MG63 (cell line): ENCODE results near the gene VPS13D. TPM values are rescaled to one million over a fixed set of nuclear protein-coding genes. Genes with fewer than 3 reads are reported as not detected.

Source experiments
- DNase-seq: peaks from one replicate; pipeline ENCODE4 v3.0.0-alpha.2; 2020
- H3K27me3 ChIP-seq: fragments of 250-450 bp; sonication (Bioruptor Pico); 2 replicates; pipeline ENCODE4 v1.5.1; 2020; ENCODE audit warnings: mild to moderate bottlenecking, moderate library complexity
- H3K36me3 ChIP-seq: fragments of 250-450 bp; sonication (Bioruptor Pico); 2 replicates; pipeline ENCODE4 v1.5.1; 2020; ENCODE audit warnings: mild to moderate bottlenecking, moderate library complexity
- H3K4me3 ChIP-seq: fragments of 250-450 bp; sonication (Bioruptor Pico); 2 replicates; pipeline ENCODE4 v1.5.1; 2020; ENCODE audit warnings: mild to moderate bottlenecking, moderate library complexity
- H3K9me3 ChIP-seq: fragments of 250-450 bp; sonication (Bioruptor Pico); 2 replicates; pipeline ENCODE4 v1.5.1; 2020; ENCODE audit warnings: mild to moderate bottlenecking, moderate library complexity
- total RNA-seq: library from RNA; depleted of rRNA; stranded (reverse); fragments of >200 nt; shearing (Covaris generic); gene quantifications from 2 replicates; pipeline ENCODE4 v1.2.3, GENCODE V29; 2014; ENCODE audit warnings: low replicate concordance

VPS13D gene
- total RNA-seq, 1 experiment from 2014 or later: 12.1 TPM

GRCh38 chr1:12251442-12251841 lies 21.6 kb downstream of the VPS13D start:
- no peak for DNase-seq
- H3K4me3 ChIP-seq: no peak overlapping the region
- no peaks in the 10 kb centered on the region for H3K9me3 ChIP-seq
- peaks cover 38% of the 10 kb centered on the region for H3K36me3 ChIP-seq
- H3K27me3 ChIP-seq: no peaks in the 10 kb centered on the region

DNA sequence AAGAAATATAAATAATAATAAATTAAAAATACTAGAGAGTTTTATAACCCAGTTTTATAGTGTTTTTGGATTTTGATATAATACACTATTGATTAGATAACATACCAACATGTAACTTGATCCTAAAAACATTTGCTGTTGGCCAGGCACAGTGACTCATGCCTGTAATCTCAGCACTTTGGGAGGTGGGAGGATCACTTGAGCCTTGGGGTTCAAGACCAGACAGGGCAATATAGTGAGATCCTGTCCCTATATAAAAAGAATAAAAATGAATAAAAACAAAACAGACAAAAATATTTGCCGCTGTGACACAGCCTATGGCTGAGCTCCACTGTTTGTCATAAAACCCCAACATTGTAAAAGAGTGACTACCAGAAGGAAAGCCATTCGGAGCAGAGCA lies 26.1 kb downstream of the VPS13D start:
- no peak for DNase-seq
- Histone ChIP-seq H3K36me3 (peaks cover 39% of the 10 kb centered on the region), H3K27me3 (no peaks in the 10 kb centered on the region), H3K9me3 (no peaks in the 10 kb centered on the region), H3K4me3 (no peak overlapping the region)

GRCh38 chr1:12258272-12258671 lies 28.4 kb downstream of the VPS13D start:
- Histone ChIP-seq H3K27me3 (no peaks in the 10 kb centered on the region), H3K36me3 (peaks cover 46% of the 10 kb centered on the region), H3K4me3 (no peak overlapping the region), H3K9me3 (no peaks in the 10 kb centered on the region)
- DNase-seq: no peak

- H3K27me3 ChIP-seq: no peaks in the 10 kb centered on the region
- peaks cover 33% of the 10 kb centered on the region for H3K36me3 ChIP-seq
- no peaks in the 10 kb centered on the region; the same call in 1 of the 2 replicates for H3K9me3 ChIP-seq
- H3K4me3 ChIP-seq: no peak overlapping the region
- DNase-seq: no peak
Measured at GRCh38 chr1:12269351-12269750, 39.5 kb downstream of the VPS13D start.

- Histone ChIP-seq H3K36me3 (peaks cover 25% of the 10 kb centered on the region), H3K4me3 (no peak overlapping the region), H3K27me3 (no peaks in the 10 kb centered on the region), H3K9me3 (no peaks in the 10 kb centered on the region)
- DNase-seq: no peak
Measured at GRCh38 chr1:12271033-12271432, 41.2 kb downstream of the VPS13D start.

DNA sequence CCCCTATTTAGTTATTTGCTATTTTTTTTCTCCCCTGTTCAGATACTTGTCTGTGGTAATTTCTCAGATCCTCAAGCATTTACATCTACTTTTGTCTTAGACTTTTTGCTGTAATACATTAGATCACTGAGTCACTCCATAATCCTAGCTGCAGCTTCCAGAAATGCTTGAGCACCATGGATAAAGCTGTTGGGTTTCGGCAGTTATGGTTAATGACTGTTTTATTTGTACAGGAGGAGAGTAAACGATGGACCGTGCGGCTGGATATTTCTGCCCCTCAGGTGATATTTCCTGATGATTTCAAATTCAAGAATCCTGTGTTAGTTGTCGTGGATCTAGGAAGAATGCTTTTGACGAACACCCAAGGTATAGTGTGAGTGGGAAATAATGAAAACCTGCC lies 42.9 kb downstream of the VPS13D start:
- H3K36me3 ChIP-seq: peaks cover 35% of the 10 kb centered on the region
- no peak overlapping the region for H3K4me3 ChIP-seq
- no peaks in the 10 kb centered on the region for H3K27me3 ChIP-seq
- H3K9me3 ChIP-seq: no peaks in the 10 kb centered on the region
- no peak for DNase-seq

GRCh38 chr1:12275370-12275769 lies 45.5 kb downstream of the VPS13D start:
- Histone ChIP-seq H3K27me3 (no peaks in the 10 kb centered on the region), H3K9me3 (no peaks in the 10 kb centered on the region), H3K36me3 (peaks cover 42% of the 10 kb centered on the region), H3K4me3 (no peak overlapping the region)
- peak; percentile 24 for DNase-seq

GRCh38 chr1:12276225-12276624 lies 46.4 kb downstream of the VPS13D start:
- no peaks in the 10 kb centered on the region for H3K27me3 ChIP-seq
- H3K4me3 ChIP-seq: no peak overlapping the region
- peaks cover 44% of the 10 kb centered on the region for H3K36me3 ChIP-seq
- no peaks in the 10 kb centered on the region for H3K9me3 ChIP-seq
- DNase-seq: no peak

- H3K36me3 ChIP-seq: peaks cover 48% of the 10 kb centered on the region
- no peak for DNase-seq
- no peak overlapping the region for H3K4me3 ChIP-seq
- no peaks in the 10 kb centered on the region for H3K27me3 ChIP-seq
- no peaks in the 10 kb centered on the region for H3K9me3 ChIP-seq
Measured at GRCh38 chr1:12279003-12279402, 49.2 kb downstream of the VPS13D start.

DNA sequence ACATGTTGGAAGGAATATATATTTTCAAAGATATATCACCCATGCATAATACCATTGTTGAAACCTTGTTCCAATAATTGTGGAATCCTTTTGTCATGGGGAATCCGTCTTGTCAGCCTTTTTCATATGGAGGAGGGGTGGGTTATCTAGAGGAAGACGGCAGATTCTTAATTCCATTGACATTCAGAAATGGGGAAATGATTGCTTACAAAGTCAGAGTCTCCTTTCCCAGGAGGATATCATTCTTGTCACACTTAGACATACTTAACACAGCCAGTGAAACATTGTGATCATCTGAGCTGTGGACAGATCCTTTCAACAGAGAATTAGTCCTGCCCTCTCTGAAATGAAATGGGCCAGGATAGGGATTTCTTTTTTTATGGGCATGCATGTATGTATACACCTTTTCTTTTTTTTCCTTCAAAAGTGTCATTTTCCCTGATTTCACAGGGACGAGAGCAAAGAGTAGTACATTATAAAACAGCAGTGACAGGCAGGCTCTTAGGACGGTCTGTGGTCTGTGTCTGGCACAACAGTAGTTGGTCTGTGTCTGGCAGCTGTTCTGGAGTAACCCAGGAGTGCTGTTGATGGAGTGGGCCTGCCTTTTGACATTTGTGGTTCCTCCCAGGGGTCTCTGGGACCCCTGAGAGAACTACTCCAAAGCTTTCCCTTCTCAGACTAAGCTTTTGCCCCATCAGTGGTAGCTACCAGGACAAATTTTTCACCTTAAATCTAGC lies 50.1 kb downstream of the VPS13D start:
- Histone ChIP-seq H3K36me3 (peaks cover 54% of the 10 kb centered on the region), H3K4me3 (no peak overlapping the region), H3K9me3 (no peaks in the 10 kb centered on the region), H3K27me3 (no peaks in the 10 kb centered on the region)
- no peak for DNase-seq

GRCh38 chr1:12282142-12282541 lies 52.3 kb downstream of the VPS13D start:
- H3K36me3 ChIP-seq: peaks cover 42% of the 10 kb centered on the region
- no peaks in the 10 kb centered on the region for H3K9me3 ChIP-seq
- DNase-seq: no peak
- H3K27me3 ChIP-seq: no peaks in the 10 kb centered on the region
- no peak overlapping the region for H3K4me3 ChIP-seq

DNA sequence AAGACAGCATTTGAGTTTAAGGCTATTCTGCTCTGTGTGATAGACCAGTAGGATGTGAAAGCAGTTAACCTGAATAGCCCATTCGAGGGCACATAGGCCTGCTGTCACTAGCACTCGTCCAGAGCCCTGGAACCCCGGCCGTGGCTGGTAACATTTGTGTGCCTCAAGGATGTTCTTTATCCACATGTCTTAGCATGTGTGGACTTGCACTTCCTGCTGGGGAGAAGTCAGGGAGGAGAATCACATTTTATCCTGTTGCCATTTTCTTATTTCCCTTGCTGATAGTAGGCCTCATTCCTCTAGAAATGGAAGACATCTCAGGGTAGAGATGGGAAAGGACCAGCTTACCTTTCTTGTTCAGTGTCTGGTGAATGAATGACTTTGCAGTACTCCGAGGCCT lies 54.7 kb downstream of the VPS13D start:
- H3K9me3 ChIP-seq: no peaks in the 10 kb centered on the region
- H3K4me3 ChIP-seq: no peak overlapping the region
- peaks cover 31% of the 10 kb centered on the region for H3K36me3 ChIP-seq
- DNase-seq: no peak
- no peaks in the 10 kb centered on the region for H3K27me3 ChIP-seq

GRCh38 chr1:12285496-12286143 lies 55.8 kb downstream of the VPS13D start:
- no peak for DNase-seq
- H3K36me3 ChIP-seq: peaks cover 33% of the 10 kb centered on the region
- no peaks in the 10 kb centered on the region for H3K9me3 ChIP-seq
- H3K27me3 ChIP-seq: no peaks in the 10 kb centered on the region
- H3K4me3 ChIP-seq: no peak overlapping the region

DNA sequence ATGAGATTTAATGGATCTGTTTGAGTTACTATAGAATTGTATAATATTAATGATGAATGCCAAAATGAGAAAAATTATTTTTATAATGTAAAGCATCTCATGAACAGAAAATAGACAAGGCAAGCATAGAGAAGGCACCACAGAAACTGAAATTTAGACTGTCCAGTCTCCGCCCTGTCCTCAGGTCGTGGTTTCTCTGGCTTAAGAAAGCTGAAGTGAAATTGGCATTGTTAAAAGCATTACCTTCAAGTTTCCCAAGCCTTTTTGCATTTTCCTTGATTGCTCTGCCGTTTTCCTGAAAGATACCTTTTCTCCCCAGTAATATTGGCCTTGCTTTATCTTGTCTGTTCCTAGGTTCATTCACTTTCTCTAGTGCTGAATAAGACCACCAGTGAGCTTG lies 58.0 kb downstream of the VPS13D start:
- no peak for DNase-seq

GRCh38 chr1:12290828-12291227 lies 61.0 kb downstream of the VPS13D start:
- H3K27me3 ChIP-seq: no peaks in the 10 kb centered on the region
- H3K9me3 ChIP-seq: no peaks in the 10 kb centered on the region
- H3K36me3 ChIP-seq: peaks cover 21% of the 10 kb centered on the region
- no peak overlapping the region for H3K4me3 ChIP-seq
- no peak for DNase-seq

More for the DNA sequence above, 58.0 kb downstream of the VPS13D start:
- Histone ChIP-seq H3K9me3 (no peaks in the 10 kb centered on the region), H3K4me3 (no peak overlapping the region), H3K27me3 (no peaks in the 10 kb centered on the region), H3K36me3 (peaks cover 17% of the 10 kb centered on the region)

DNA sequence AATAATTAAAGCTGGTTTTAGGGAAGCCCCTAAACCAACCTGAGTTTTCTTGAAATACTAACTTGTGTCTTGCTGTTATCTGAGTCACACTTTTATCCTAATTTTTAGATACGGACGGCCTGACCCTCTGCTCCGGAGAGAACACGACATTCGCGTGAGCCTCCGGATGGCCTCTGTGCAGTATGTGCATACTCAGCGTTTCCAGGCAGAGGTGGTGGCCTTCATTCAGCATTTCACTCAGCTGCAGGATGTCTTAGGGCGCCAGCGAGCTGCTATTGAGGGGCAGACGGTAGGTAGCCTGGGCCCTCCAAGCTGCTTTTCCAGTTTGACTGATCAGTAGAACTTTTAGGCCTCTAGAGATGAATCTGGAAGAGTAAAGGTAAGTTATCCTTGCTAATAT lies 63.6 kb downstream of the VPS13D start:
- no peaks in the 10 kb centered on the region for H3K9me3 ChIP-seq
- no peak overlapping the region for H3K4me3 ChIP-seq
- DNase-seq: no peak

DNA sequence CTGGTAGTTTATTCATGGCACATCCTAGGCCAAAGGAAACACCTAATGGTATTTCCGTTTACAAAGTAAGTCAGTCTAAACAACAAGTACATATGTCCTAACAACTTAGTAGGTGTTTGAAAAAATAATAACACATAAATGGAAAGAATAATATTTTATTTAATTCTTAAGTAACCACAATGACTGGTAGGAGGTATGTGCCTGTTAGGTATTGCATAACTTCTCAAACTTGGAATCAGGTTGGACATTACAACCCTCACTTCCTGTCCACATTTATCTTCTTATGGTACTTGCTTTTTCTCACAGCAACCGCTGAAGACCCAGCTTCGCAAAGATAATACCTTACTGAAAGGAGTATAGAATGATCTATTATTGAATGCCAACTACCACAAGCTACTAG lies 64.2 kb downstream of the VPS13D start:
- no peak for DNase-seq
- H3K9me3 ChIP-seq: no peaks in the 10 kb centered on the region
- H3K36me3 ChIP-seq: peaks cover 23% of the 10 kb centered on the region
- no peaks in the 10 kb centered on the region for H3K27me3 ChIP-seq
- H3K4me3 ChIP-seq: no peak overlapping the region

More for the DNA sequence above, 63.6 kb downstream of the VPS13D start:
- Histone ChIP-seq H3K27me3 (no peaks in the 10 kb centered on the region), H3K36me3 (peaks cover 23% of the 10 kb centered on the region)

DNA sequence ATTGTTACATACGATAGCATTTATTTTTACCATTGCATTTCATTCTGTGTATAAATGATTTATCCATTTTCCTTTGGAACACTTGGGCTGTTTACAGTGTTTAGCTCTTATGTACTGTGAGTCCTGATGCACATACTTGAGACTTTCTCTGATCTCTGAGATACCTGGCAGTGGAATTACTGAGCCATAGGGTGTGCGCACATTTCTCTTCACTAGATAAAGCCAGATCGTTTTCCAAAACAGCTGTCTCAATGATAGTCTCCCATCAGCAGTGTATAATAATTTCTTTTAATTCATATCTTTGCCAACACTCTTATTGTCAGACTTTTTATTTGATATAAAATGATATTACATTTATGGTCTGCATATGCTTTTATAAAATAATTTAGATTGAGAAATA lies 66.2 kb downstream of the VPS13D start:
- Histone ChIP-seq H3K9me3 (no peaks in the 10 kb centered on the region), H3K36me3 (peaks cover 24% of the 10 kb centered on the region), H3K27me3 (no peaks in the 10 kb centered on the region), H3K4me3 (no peak overlapping the region)
- DNase-seq: no peak
